LNCAP (cell line): Measurements from ENCODE around the gene SORBS1.

ENCODE experiments used
- TF ChIP-seq, protein P1 (sequence below): fragments of 450-650 bp; IDR thresholded peaks from 2 replicates; pipeline ENCODE4 v1.5.1; 2017; ENCODE audit warnings: mild to moderate bottlenecking

Gene SORBS1

DNA sequence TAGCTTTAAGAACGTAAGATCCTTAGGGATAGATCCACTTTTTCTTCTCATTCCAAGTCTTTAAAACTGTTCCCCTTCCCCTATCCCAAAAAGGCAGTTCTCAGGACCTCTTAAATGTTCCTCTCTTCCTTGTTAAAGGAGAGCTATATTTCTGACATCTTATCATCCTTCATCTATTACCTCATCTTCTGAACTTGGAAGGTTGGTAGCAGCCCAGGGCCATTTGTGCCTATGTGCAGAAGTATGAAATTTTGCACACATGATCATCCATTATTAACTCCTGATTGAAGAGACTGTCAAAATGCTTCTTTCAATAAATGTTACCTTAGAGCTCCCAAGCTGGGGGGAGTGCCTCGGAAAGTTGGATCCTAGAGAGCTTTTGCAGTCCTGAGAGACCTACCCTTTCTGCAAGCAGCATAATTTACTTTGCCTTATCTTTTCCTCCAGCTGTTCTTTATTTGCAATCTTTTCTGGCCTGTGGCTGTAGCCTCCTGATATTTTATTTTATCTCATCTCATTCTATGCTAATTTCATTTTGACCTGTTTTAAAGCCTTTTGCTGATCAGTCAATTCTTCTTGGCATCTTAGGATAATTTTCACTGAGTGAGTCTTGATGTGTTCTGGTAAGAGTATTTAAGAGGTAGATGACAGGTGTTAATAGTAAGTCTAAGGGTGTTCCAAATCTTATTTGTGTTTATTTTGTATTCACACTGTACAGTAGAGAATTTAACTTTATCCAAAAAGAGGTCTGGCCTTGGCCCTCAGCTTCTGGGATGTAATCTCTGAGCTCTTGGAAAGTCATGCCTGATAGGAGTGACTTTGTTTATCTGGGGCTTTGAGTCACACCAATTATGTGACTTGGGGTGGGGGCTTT is 135.3 kb downstream of the SORBS1 start:
- TF ChIP-seq, protein P1, sequence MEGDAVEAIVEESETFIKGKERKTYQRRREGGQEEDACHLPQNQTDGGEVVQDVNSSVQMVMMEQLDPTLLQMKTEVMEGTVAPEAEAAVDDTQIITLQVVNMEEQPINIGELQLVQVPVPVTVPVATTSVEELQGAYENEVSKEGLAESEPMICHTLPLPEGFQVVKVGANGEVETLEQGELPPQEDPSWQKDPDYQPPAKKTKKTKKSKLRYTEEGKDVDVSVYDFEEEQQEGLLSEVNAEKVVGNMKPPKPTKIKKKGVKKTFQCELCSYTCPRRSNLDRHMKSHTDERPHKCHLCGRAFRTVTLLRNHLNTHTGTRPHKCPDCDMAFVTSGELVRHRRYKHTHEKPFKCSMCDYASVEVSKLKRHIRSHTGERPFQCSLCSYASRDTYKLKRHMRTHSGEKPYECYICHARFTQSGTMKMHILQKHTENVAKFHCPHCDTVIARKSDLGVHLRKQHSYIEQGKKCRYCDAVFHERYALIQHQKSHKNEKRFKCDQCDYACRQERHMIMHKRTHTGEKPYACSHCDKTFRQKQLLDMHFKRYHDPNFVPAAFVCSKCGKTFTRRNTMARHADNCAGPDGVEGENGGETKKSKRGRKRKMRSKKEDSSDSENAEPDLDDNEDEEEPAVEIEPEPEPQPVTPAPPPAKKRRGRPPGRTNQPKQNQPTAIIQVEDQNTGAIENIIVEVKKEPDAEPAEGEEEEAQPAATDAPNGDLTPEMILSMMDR = no peak

DNA sequence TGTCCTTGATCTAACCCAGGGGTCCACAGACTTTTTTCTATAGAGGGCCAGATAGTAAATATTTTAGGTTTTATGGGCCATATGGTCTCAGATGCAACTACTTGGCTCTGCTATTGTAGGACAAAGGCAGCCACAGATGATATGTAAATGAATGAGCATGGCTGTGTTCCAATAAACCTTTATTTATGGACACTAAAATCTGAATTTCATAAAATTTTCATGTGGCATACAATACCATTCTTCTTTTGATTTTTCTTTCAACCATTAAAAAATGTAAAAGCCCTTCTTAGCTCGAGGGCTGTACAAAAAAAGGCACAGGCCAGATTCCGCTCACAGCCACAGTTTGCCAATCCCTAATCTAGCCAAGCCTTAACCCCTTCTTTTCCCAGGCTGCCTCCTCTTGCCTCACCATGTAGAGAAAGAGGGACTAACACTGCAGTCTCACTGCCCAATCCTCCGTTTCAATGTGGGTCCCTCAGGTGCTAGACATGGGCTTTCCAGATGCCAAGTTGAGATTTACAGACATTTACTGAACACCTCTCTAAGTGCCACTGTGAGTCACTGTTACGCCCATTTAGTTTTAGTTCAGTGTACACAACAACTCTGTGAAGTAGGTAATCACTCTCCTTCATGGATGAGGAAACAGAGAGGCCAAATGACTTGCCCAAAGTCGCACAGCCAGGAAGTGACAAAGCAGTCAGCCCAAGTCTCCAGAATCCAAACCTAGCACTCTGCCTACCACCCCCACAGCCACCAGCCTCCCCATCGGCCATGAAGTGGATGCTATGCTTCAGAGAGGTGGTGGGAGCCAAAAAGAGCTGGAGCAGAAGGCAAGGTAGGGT is 137.8 kb downstream of the SORBS1 start:
- TF ChIP-seq, protein P1 = no peak

DNA sequence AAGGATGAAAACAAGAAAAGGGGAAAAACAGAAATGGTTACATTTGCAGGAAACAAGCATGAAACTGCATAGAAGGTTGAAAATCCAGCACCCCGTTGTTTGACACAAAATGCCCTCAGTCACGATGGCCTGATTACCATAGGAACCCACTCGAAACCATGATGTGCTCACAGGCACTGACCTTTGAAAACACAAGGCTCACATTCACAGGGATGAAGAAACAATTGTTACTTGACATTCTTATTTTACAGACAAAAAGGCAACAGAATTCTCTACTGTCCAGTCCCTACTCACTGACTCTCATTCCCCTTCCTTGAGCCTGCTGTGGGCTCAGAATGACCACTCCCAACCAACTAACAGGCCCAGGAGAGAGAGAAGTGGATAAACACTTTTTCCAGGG is 138.9 kb downstream of the SORBS1 start:
- TF ChIP-seq, protein P1 = no peak

DNA sequence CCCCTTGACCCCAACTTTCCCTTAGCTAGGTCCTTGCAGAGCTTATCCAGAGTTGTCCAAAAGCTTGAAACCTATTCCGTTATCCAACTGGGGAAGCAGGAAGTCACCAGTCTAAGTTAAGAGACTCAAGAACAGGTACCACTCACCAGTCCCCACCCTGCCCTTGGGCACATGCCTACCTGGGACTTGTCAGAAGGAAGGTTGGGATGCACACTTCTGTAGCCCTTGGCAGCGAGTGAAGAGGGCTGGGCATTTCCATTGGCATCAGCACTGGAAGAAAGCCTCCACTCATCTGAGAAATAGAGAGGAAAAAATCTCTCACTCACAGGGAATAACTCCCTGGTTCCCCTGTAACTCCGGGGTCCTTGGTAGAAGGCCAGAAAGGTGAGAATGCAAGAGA is 139.4 kb downstream of the SORBS1 start:
- TF ChIP-seq, protein P1 = no peak

DNA sequence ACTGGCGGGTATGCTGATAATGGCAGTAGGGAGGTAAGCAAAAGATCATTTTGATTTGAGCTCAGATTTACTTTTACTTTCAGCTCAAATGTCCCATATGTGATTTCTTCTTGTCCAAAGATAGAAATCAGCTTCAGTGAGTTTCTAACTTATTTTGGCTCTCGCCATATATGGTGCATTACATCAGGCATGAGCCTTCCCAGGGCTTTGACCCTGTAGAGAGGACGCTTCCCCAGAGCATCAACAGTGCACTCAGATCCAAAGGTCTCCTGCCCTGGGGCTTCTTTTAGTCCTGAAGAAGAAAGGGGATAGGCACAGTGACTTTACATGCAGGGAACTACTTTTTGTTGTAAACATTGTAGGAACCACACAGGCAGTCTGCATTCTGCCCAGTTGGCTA is 141.8 kb downstream of the SORBS1 start:
- TF ChIP-seq, protein P1 = no peak

DNA sequence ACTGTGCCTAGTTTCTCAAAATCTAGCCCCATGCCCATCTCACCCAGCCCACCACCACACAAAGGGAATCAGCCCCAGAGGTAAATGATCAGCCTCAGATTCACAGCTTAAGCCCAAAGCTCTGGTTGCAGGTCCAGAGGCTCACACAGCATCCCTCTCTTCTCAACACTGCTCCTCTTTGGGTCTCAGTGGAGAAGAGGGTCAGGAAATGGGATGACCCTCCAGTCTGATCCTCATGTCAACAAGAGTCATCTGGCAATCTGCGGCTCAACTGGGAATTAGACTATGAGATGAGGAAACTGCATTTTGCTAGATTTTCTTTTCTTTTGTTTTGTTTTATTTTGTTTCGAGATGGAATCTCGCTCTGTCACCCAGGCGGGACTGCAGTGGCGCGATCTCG is 144.2 kb downstream of the SORBS1 start:
- TF ChIP-seq, protein P1 = no peak

DNA sequence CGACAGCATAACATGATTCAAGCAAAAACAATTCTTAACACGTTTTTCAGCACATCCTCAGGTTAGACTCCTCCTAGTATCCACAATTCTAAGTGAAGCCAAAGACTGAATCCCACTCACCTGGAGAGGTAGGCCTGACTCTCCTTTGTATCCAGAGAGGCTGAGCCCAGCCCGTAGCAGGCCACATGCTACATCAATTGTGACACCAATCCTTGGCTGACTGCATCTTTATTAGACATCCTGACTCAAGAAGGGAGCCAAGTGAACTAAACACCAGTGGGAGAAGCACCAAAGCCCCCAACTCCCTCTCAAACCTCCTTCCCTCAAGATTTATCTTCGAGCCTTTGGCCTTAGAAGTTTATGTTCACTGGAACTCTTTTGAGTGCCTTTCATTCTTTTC is 144.9 kb downstream of the SORBS1 start:
- TF ChIP-seq, protein P1 = no peak
